ENCODE measurements around the gene ADAMTSL1.

ADAMTSL1 gene

GRCh38 chr9:18665947-18666346 is 192.0 kb downstream of the ADAMTSL1 start:
- no peak for DNase-seq (ENCODE audit: low spot score)

GRCh38 chr9:18666348-18666747 is 192.4 kb downstream of the ADAMTSL1 start:
- DNase-seq (ENCODE audit: low spot score) = no peak

- DNase-seq (ENCODE audit: low spot score) = no peak
Observed at GRCh38 chr9:18666986-18667772, 193.2 kb downstream of the ADAMTSL1 start.

- peak; percentile 36 for DNase-seq (ENCODE audit: low spot score)
Observed at GRCh38 chr9:18668944-18669343, 195.0 kb downstream of the ADAMTSL1 start.

- DNase-seq (ENCODE audit: low spot score) = no peak
Observed at GRCh38 chr9:18672706-18673105, 198.8 kb downstream of the ADAMTSL1 start.

GRCh38 chr9:18673179-18673578 is 199.2 kb downstream of the ADAMTSL1 start:
- no peak for DNase-seq (ENCODE audit: low spot score)

- no peak for DNase-seq (ENCODE audit: low spot score)
Observed at GRCh38 chr9:18675332-18675731, 201.4 kb downstream of the ADAMTSL1 start.

GRCh38 chr9:18675973-18676372 is 202.0 kb downstream of the ADAMTSL1 start:
- no peak for DNase-seq (ENCODE audit: low spot score)

- DNase-seq (ENCODE audit: low spot score) = no peak
Observed at GRCh38 chr9:18676525-18676924, 202.6 kb downstream of the ADAMTSL1 start.

- DNase-seq (ENCODE audit: low spot score) = no peak
Observed at GRCh38 chr9:18678821-18679590, 205.1 kb downstream of the ADAMTSL1 start.

- DNase-seq (ENCODE audit: low spot score) = no peak
Observed at GRCh38 chr9:18682907-18683306, 209.0 kb downstream of the ADAMTSL1 start.

GRCh38 chr9:18683312-18683711 is 209.4 kb downstream of the ADAMTSL1 start:
- no peak for DNase-seq (ENCODE audit: low spot score)

- DNase-seq (ENCODE audit: low spot score) = no peak
Observed at GRCh38 chr9:18683851-18684250, 209.9 kb downstream of the ADAMTSL1 start.

GRCh38 chr9:18684593-18685317 is 210.8 kb downstream of the ADAMTSL1 start:
- DNase-seq (ENCODE audit: low spot score) = no peak

- no peak for DNase-seq (ENCODE audit: low spot score)
Observed at GRCh38 chr9:18688581-18689565, 214.9 kb downstream of the ADAMTSL1 start.

GRCh38 chr9:18689921-18690320 is 216.0 kb downstream of the ADAMTSL1 start:
- no peak for DNase-seq (ENCODE audit: low spot score)

- DNase-seq (ENCODE audit: low spot score) = no peak
Observed at GRCh38 chr9:18692268-18692667, 218.3 kb downstream of the ADAMTSL1 start.

GRCh38 chr9:18692962-18693361 is 219.0 kb downstream of the ADAMTSL1 start:
- no peak for DNase-seq (ENCODE audit: low spot score)

- no peak for DNase-seq (ENCODE audit: low spot score)
Observed at GRCh38 chr9:18694959-18695668, 221.2 kb downstream of the ADAMTSL1 start.

GRCh38 chr9:18698992-18699391 is 225.0 kb downstream of the ADAMTSL1 start:
- DNase-seq (ENCODE audit: low spot score) = no peak

- DNase-seq (ENCODE audit: low spot score) = no peak
Observed at GRCh38 chr9:18699764-18700163, 225.8 kb downstream of the ADAMTSL1 start.
